Fibroblast of the aortic adventitia (primary cell): ENCODE data around the gene ICAM2. TPM values are rescaled to one million over a fixed set of nuclear protein-coding genes. Genes with fewer than 3 reads are reported as not detected.
A peak's percentile ranks its signal among the peaks of the same experiment; 100 is the strongest.

Source experiments
- DNase-seq: peaks from one replicate; pipeline ENCODE4 v3.0.0-alpha.2; 2010; ENCODE audit warnings: low read depth
- H3K4me3 ChIP-seq: 2 replicates; pipeline ENCODE4 v1.5.1; 2011; ENCODE audit warnings: low read depth, mild to moderate bottlenecking, control low read depth, low read length, moderate library complexity
- total RNA-seq: library from RNA; depleted of rRNA; stranded (reverse); fragments of >200 nt; gene quantifications from 2 replicates; pipeline ENCODE4 v1.2.3, GENCODE V29; 2012; ENCODE audit warnings: low replicate concordance
- TF ChIP-seq, protein P1 (sequence below): IDR thresholded peaks from 2 replicates; pipeline ENCODE4 v1.5.1; 2011; ENCODE audit warnings: mild to moderate bottlenecking, low read length, control low read depth, inconsistent platforms; ENCODE audit not compliant: insufficient read depth

Gene ICAM2
- total RNA-seq, 1 donor = 2.6 TPM

DNA sequence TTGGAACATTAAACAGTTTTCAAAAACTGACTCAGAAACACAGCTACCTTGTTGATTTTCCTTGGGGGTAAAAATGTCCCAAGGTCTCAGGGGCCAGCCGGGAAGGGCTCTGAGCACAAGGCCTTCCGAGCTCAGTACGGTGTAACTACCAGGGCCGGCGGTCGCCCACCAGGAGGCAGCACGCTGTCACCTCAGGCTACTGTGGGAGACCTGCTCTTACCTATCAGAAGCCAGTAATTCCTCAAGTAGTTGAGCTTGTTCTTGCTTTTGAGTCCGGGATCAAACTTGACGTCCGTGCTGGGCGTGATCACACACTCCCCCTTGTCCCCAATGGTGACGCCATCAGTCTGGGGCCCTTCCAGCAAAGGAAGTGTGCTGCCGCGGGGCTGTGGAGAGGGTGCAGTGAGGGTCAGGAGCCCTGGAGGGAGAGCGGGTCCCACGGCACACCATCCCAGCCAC, 43.4 kb upstream of the ICAM2 start:
- no peak for DNase-seq
- no peak overlapping the region for H3K4me3 ChIP-seq
- TF ChIP-seq, protein P1, sequence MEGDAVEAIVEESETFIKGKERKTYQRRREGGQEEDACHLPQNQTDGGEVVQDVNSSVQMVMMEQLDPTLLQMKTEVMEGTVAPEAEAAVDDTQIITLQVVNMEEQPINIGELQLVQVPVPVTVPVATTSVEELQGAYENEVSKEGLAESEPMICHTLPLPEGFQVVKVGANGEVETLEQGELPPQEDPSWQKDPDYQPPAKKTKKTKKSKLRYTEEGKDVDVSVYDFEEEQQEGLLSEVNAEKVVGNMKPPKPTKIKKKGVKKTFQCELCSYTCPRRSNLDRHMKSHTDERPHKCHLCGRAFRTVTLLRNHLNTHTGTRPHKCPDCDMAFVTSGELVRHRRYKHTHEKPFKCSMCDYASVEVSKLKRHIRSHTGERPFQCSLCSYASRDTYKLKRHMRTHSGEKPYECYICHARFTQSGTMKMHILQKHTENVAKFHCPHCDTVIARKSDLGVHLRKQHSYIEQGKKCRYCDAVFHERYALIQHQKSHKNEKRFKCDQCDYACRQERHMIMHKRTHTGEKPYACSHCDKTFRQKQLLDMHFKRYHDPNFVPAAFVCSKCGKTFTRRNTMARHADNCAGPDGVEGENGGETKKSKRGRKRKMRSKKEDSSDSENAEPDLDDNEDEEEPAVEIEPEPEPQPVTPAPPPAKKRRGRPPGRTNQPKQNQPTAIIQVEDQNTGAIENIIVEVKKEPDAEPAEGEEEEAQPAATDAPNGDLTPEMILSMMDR = peak; percentile 21

DNA sequence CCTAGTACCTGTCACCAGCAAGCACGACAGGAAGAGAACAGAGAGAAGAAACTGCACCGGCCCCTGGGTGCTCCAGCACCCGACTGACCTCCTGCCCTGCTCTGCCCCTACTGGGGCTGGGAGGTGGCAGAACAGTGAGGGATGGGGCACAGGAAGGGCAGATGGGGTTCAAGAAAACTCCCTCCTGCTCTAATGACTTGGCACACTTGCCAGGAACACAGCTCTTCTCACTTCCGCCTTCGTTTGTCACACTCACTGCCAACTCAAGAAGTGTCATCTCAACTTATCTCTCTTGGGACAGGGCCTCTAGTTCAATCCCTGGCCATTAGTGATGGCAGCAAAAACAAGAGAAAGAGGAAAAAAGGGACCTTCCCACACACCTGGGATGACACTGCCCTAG, 42.7 kb upstream of the ICAM2 start:
- TF ChIP-seq, protein P1 = no peak
- no peak for DNase-seq

DNA sequence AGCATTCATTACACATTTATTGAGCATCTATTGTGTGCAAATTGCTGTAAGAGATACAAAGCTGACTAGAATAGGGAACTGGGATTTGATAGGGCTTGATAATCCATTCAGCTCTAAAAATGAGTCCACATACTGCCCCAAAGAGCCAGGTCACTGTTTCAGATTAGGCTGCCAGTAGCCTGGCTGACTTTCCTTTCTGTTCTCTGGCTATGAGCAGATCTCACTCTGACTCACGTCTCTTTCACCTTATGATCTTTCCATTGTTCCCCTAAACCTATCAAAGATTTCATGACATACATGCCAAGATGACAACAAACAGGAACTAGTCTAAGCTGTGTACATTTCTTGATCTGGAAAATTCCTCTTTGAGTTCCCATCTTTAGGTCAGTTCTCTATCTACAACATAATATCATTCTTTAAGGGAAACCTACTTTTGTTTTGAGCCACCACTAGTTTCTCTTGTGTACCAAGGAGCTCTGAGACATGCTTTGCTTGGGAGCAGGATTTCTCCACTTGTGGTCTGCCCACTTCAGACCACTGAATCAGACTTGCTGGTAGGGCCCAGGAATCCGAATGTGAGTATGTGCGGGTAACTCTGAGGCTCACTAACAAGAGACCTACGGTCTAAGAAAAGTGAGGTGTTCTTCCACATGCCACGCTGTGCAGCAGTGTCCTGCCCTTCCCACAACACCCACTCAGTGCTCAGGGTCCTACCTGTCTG, 40.9 kb upstream of the ICAM2 start:
- no peak overlapping the region for H3K4me3 ChIP-seq
- TF ChIP-seq, protein P1 = no peak
- peak; percentile 79 for DNase-seq

More for the DNA sequence above, 42.7 kb upstream of the ICAM2 start:
- H3K4me3 ChIP-seq = no peak overlapping the region

DNA sequence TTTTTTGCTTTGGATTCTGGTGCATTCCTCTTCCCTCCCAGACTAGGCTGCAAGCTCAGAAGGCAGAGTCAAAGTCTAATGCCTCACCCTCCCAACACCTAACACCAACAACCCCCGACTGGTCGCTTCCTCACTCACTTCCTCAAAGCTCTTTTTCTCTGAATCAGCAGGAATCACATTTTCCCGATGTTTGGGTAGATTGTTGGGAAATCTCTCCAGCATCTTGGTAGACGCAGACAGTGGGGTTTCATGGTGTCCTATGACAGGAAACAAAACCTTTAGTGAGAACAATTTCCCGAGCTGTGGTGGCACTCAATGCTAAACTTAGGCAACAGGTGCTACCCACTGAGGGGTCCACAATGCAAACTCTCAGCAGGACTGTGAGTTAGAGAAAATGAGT, 39.9 kb upstream of the ICAM2 start:
- TF ChIP-seq, protein P1 = no peak
- DNase-seq = no peak
- H3K4me3 ChIP-seq = no peak overlapping the region

DNA sequence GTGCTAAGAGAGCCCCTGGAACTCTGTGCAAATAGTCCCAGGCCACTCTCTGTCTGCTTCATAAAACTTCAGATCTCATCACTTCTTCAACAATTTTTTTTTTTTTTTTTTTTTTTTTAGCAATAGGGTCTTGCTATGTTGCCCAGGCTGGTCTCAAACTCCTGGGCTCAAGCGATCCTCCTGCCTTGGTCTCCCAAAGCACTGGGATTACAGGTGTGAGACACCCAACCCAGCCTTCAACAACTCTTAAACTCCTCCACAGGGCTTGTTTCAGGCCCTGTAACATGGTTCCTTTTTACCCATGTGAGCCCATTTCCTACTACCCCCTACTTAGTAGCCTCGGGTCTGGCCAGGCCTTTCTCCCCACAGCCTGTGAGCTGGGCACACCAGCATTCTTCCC, 39.3 kb upstream of the ICAM2 start:
- DNase-seq = no peak
- TF ChIP-seq, protein P1 = no peak
- H3K4me3 ChIP-seq = no peak overlapping the region

DNA sequence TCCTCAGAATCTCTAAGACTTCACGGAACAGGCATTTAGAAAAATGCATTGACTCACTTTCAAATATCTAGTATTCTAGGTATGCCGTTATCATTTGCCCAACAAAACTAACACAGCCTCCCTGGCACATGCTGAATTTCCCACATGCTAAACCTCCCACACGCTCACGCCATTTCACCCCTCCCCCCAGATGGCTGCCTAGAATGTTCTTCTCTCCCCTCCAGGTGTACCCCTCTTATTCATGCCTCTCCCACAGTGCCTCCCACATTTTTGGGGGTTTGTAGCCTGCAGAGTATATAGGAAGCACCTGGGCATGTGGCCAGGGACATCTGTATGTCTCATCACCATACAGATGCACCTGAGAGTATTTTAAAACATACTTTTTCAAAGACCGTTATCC, 38.2 kb upstream of the ICAM2 start:
- DNase-seq = no peak
- H3K4me3 ChIP-seq = no peak overlapping the region
- TF ChIP-seq, protein P1 = no peak
